ENCODE results near the gene PDIA6.

PDIA6 gene

GRCh38 chr2:10755621-10756020 is 57.0 kb downstream of the PDIA6 start:
- Histone ChIP-seq H3K4me3 (no peak overlapping the region), H3K27ac (no peak overlapping the region)
- no peak for TF ChIP-seq CTCF (IDR thresholded peaks at IDR 0.05)
- DNase-seq (ENCODE audit: low spot score) = no peak

DNA sequence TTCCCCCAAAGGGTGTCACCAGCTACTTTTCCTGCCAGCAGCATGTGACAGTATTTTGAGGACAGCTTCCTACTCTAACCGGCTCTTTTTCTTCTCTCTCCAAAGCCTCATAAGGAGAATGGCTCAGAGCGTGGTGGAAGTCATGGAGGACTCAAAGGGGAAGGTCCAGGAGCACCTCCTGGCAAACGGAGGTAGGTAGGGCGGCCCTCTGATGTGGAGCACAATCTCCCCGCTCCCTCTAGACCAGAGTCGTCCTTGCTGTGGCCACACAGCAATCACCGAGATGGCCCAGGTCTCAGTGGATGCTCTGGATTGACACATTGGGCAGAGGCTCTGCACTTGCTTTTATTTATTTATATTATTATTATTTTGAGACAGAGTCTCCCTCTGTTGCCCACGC is 58.7 kb downstream of the PDIA6 start:
- Histone ChIP-seq H3K4me3 (no peak overlapping the region), H3K27ac (no peak overlapping the region)
- no peak for TF ChIP-seq CTCF (IDR thresholded peaks at IDR 0.05)
- DNase-seq (ENCODE audit: low spot score) = no peak

DNA sequence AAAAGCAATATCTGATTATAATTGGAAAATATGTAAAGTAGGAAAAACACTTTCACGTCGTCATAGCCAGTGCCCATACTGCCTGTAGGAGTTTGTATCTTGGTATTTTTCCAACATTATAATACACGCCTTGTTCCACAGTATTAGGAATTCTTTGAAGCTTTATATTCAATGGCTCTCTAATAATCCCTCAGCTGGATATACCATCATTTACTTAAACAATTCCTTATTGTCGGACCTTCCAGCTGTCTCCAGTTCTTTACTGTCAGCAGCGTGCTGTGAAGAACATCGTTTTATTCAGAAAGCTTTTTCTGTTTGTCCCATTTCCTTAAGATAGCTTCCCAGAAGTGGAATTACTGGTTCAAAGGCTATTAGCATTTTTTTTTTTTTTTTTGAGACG is 59.4 kb downstream of the PDIA6 start:
- no peak overlapping the region for H3K27ac ChIP-seq
- no peak overlapping the region for H3K4me3 ChIP-seq
- no peak for DNase-seq (ENCODE audit: low spot score)
- TF ChIP-seq CTCF (IDR thresholded peaks at IDR 0.05) = no peak

DNA sequence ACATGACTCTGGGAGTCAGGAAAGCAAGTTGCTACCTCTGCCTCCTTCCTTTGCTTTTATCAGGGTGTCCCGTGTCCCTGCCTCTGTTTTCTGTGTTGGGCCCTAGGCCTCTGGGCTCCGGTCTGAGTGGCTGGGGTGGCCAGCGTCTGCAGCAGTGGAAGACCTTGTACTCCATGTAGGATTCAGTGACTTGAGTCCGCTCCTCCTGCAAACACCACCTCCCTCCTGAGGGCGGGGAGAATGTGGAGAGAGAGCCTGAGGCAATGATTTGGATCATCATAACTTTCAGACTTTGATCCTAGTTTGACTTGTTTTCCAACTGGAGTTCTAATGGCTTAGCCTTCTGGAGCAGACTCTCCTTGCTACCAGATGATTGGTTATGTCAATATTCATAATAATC is 60.3 kb downstream of the PDIA6 start:
- H3K27ac ChIP-seq = no peak overlapping the region
- DNase-seq (ENCODE audit: low spot score) = no peak
- no peak overlapping the region for H3K4me3 ChIP-seq
- TF ChIP-seq CTCF (IDR thresholded peaks at IDR 0.05) = no peak

GRCh38 chr2:10750610-10751009 is 62.0 kb downstream of the PDIA6 start:
- no peak for TF ChIP-seq CTCF (IDR thresholded peaks at IDR 0.05)
- DNase-seq (ENCODE audit: low spot score) = no peak
- no peak overlapping the region for H3K4me3 ChIP-seq

DNA sequence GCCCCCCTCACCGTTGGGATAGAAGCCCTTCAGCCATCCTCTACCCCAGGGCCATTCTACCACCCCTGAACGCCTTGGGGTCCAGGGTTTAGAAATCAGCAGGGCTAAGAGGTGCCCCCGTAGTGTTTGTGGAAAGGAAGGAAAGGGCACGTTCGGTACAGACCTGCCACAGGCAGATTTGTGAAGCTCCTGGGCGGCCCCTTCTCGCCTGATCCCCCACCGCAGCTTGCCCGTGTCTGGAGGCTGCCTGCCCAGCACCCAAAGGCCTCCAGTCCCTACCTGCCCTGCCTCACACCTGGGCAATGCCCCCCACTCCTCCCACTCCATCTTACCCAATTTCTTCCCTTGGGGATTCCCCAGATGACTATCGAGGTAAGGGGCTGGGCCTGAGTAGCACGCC is 69.9 kb downstream of the PDIA6 start:
- no peak for DNase-seq (ENCODE audit: low spot score)
- Histone ChIP-seq H3K27ac (no peak overlapping the region), H3K4me3 (no peak overlapping the region)
- no peak for TF ChIP-seq CTCF (IDR thresholded peaks at IDR 0.05)

More at GRCh38 chr2:10750610-10751009, 62.0 kb downstream of the PDIA6 start:
- H3K27ac ChIP-seq = no peak overlapping the region

DNA sequence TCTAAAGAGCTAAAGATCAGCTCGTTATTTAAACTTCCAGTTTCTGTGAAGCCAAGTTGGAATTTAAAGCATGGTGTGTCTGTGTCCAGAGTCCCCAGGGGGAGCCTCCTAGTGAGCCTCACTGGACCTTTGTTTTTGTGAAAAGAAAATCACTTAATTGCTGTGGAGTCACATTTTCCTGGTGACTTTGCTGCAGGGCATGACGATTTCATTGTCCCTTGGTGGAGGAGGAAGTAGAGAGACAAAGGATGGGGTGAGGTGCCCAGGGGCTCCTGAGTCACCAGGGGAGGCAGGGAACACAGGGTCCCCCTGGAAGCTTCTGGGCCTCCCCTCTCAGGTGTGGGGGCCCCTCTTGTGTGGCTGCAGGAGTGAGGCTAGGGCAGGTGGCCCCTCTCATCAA is 71.4 kb downstream of the PDIA6 start:
- no peak overlapping the region for H3K4me3 ChIP-seq
- TF ChIP-seq CTCF (IDR thresholded peaks at IDR 0.05) = no peak
- DNase-seq (ENCODE audit: low spot score) = no peak
- no peak overlapping the region for H3K27ac ChIP-seq

Measured in coronary artery (tissue), 2 donors.